A549 (cell line): ENCODE results near the gene KCNMB1.

Source experiments
- CTCF ChIP-seq: fragments of >200 bp; sonication (Bioruptor Twin); formaldehyde crosslinking; IDR thresholded peaks from 3 replicates; pipeline ENCODE4 v1.5.1; 2016
- EHMT2 ChIP-seq: fragments of 200-600 bp; sonication (generic); IDR thresholded peaks from 2 replicates; pipeline ENCODE4 v1.6.1; 2016; ENCODE audit warnings: antibody characterized with exemption, low read depth, mild to moderate bottlenecking, moderate library complexity
- EP300 ChIP-seq, 2 experiments: fragments of >200 bp; sonication (Bioruptor Twin); formaldehyde crosslinking; IDR thresholded peaks; 2 replicates in 1 of 2; 3 replicates in 1 of 2; pipeline ENCODE4 v1.6.1; 2016 to 2017
- RCOR1 ChIP-seq: fragments of 150-350 bp; IDR thresholded peaks from 2 replicates; pipeline ENCODE4 v1.6.1; 2014; ENCODE audit warnings: antibody characterized with exemption, low read length, low read depth

- TF ChIP-seq EHMT2 (no peak), RCOR1 (no peak), EP300 (IDR thresholded peaks at IDR 0.05) (no peak), CTCF (no peak)
Measured at GRCh38 chr5:170375283-170375682, 13.9 kb downstream of the KCNMB1 start.
